Neural cell (in vitro differentiated cells): Measurements from ENCODE around the gene CHST8. TPM values are rescaled to one million over a fixed set of nuclear protein-coding genes. Genes with fewer than 3 reads are reported as not detected.

Experiments used
- H2AFZ ChIP-seq: fragments of 200-600, 300-800 bp; sonication (generic), shearing (Covaris generic); 2 replicates; pipeline ENCODE4 v1.6.0; 2014; ENCODE audit warnings: low read depth, mild to moderate bottlenecking, antibody characterized with exemption, low read length, moderate library complexity
- H3F3A ChIP-seq: fragments of 200-600 bp; shearing (Covaris generic); 2 replicates; pipeline ENCODE4 v1.6.1; 2016; ENCODE audit warnings: mild to moderate bottlenecking, moderate library complexity, mixed read lengths, antibody characterized with exemption, low read length; ENCODE audit not compliant: insufficient read depth, poor library complexity, severe bottlenecking
- H3K27ac ChIP-seq: fragments of 200-600, 300-800 bp; sonication (generic), shearing (Covaris generic); 2 replicates; pipeline ENCODE4 v1.5.1; 2014; ENCODE audit warnings: mild to moderate bottlenecking, low read length, moderate library complexity
- H3K27me3 ChIP-seq: fragments of 300-800, 200-600 bp; sonication (generic), shearing (Covaris generic); 2 replicates; pipeline ENCODE4 v1.6.0; 2014; ENCODE audit warnings: mild to moderate bottlenecking, low read depth, low read length, moderate library complexity; ENCODE audit not compliant: insufficient read depth
- H3K36me3 ChIP-seq: fragments of 300-800, 200-600 bp; sonication (generic), shearing (Covaris generic); 2 replicates; pipeline ENCODE4 v1.5.1; 2014; ENCODE audit warnings: mild to moderate bottlenecking, antibody characterized with exemption, low read length, moderate library complexity; ENCODE audit not compliant: insufficient read depth
- H3K4me2 ChIP-seq: fragments of 300-800, 200-600 bp; sonication (generic), shearing (Covaris generic); 2 replicates; pipeline ENCODE4 v1.6.0; 2014; ENCODE audit warnings: mild to moderate bottlenecking, low read length
- H3K4me3 ChIP-seq: fragments of 300-800, 200-600 bp; sonication (generic), shearing (Covaris generic); 2 replicates; pipeline ENCODE4 v1.5.1; 2014; ENCODE audit warnings: mild to moderate bottlenecking, low read length, moderate library complexity
- H3K79me2 ChIP-seq: fragments of 200-600 bp; shearing (Covaris generic); replicated peaks from 2 replicates; pipeline ENCODE4 v1.6.0; 2014; ENCODE audit warnings: mild to moderate bottlenecking, low read length, moderate library complexity; ENCODE audit not compliant: insufficient read depth
- H3K9ac ChIP-seq: fragments of 300-800, 200-600 bp; sonication (generic), shearing (Covaris generic); 2 replicates; pipeline ENCODE4 v1.6.1; 2016; ENCODE audit warnings: mild to moderate bottlenecking, low read length, mixed read lengths
- H3K9me2 ChIP-seq: fragments of 200-600 bp; shearing (Covaris generic); 2 replicates; pipeline ENCODE4 v1.6.1; 2016; ENCODE audit warnings: mild to moderate bottlenecking, low read length, mixed read lengths; ENCODE audit not compliant: insufficient read depth
- H3K9me3 ChIP-seq: fragments of 200-600, 300-800 bp; sonication (generic), shearing (Covaris generic); 2 replicates; pipeline ENCODE4 v1.6.1; 2016; ENCODE audit warnings: mild to moderate bottlenecking, mixed run types, low read length, moderate library complexity, mixed read lengths
- H4K20me1 ChIP-seq: fragments of 200-600 bp; shearing (Covaris generic); 2 replicates; pipeline ENCODE4 v1.6.1; 2016; ENCODE audit warnings: mild to moderate bottlenecking, mixed run types; ENCODE audit not compliant: insufficient read depth
- CTCF ChIP-seq: fragments of 450-650 bp; IDR thresholded peaks from 2 replicates; pipeline ENCODE4 v1.5.1; 2014; ENCODE audit warnings: antibody characterized with exemption, mild to moderate bottlenecking, moderate library complexity; ENCODE audit not compliant: poor library complexity, severe bottlenecking
- EP300 ChIP-seq: fragments of 450-650 bp; conservative IDR thresholded peaks from 2 replicates; pipeline ENCODE4 v1.6.1; 2014; ENCODE audit warnings: antibody characterized with exemption, mild to moderate bottlenecking, moderate library complexity; ENCODE audit not compliant: poor library complexity, severe bottlenecking
- EZH2 ChIP-seq: fragments of 200-600, 300-800 bp; shearing (Covaris generic), sonication (generic); IDR thresholded peaks from 2 replicates; pipeline ENCODE4 v1.6.1; 2014; ENCODE audit warnings: antibody characterized with exemption, low read length, borderline replicate concordance, mild to moderate bottlenecking; ENCODE audit not compliant: insufficient read depth, poor library complexity, severe bottlenecking
- MXI1 ChIP-seq: fragments of 450-650 bp; conservative IDR thresholded peaks from 2 replicates; pipeline ENCODE4 v1.6.1; 2014; ENCODE audit warnings: antibody characterized with exemption, mild to moderate bottlenecking; ENCODE audit not compliant: poor library complexity, severe bottlenecking
- POLR2AphosphoS5 ChIP-seq: IDR thresholded peaks from 2 replicates; pipeline ENCODE4 v1.6.1; 2012
- RAD21 ChIP-seq: fragments of 450-650 bp; conservative IDR thresholded peaks from 2 replicates; pipeline ENCODE4 v1.6.1; 2014; ENCODE audit warnings: antibody characterized with exemption, mild to moderate bottlenecking, moderate library complexity
- REST ChIP-seq: IDR thresholded peaks from 2 replicates; pipeline ENCODE4 v1.6.1; 2012; ENCODE audit warnings: borderline replicate concordance
- SMC3 ChIP-seq: fragments of 450-650 bp; conservative IDR thresholded peaks from 2 replicates; pipeline ENCODE4 v1.6.1; 2014; ENCODE audit warnings: antibody characterized with exemption, mild to moderate bottlenecking, moderate library complexity; ENCODE audit not compliant: poor library complexity
- TAF1 ChIP-seq: IDR thresholded peaks from 2 replicates; pipeline ENCODE4 v1.6.1; 2012; ENCODE audit warnings: low read depth
- polyA plus RNA-seq: library from polyadenylated mRNA; depleted of rRNA; stranded (reverse); fragments of >200 nt; gene quantifications from 2 replicates; pipeline ENCODE4 v1.2.3, GENCODE V29; 2014

Gene CHST8
- polyA plus RNA-seq, 1 donor from 2014 or later: 7.1 TPM

- TF ChIP-seq CTCF (no peak), POLR2AphosphoS5 (no peak), REST (no peak), TAF1 (no peak), EP300 (no peak), SMC3 (no peak), EZH2 (no peak), RAD21 (no peak), MXI1 (no peak)
- Histone ChIP-seq H3K27me3 (peaks cover 43% of the 10 kb centered on the region), H2AFZ (no peak overlapping the region), H3F3A (no peaks in the 10 kb centered on the region), H3K27ac (no peak overlapping the region), H3K9me2 (no peaks in the 10 kb centered on the region), H3K4me3 (no peak overlapping the region), H3K4me2 (no peak overlapping the region), H4K20me1 (no peaks in the 10 kb centered on the region), H3K9me3 (peaks cover 3% of the 10 kb centered on the region), H3K36me3 (no peaks in the 10 kb centered on the region), H3K9ac (no peak overlapping the region), H3K79me2 (no peaks in the 10 kb centered on the region)
Measured at GRCh38 chr19:33686687-33687480, 65.1 kb downstream of the CHST8 start.

GRCh38 chr19:33687481-33688170 lies 65.9 kb downstream of the CHST8 start:
- Histone ChIP-seq H2AFZ (no peak overlapping the region), H3K27ac (no peak overlapping the region), H3F3A (no peaks in the 10 kb centered on the region), H3K27me3 (peaks cover 37% of the 10 kb centered on the region), H3K4me3 (no peak overlapping the region), H3K79me2 (no peaks in the 10 kb centered on the region), H3K9ac (no peak overlapping the region), H3K36me3 (no peaks in the 10 kb centered on the region), H3K9me3 (peaks cover 2% of the 10 kb centered on the region), H3K9me2 (no peaks in the 10 kb centered on the region), H4K20me1 (no peaks in the 10 kb centered on the region), H3K4me2 (no peak overlapping the region)
- TF ChIP-seq SMC3: no peak
- no peak for TF ChIP-seq REST
- no peak for TF ChIP-seq TAF1
